NCI-H1694 (cell line): ENCODE data around the gene ZNF831.

Source experiments
- DNase-seq: peaks from one replicate; lab custom pipeline; 2025; lab: John Stamatoyannopoulos, UW

The ZNF831 gene

GRCh38 chr20:59247731-59248684 is 84.4 kb downstream of the ZNF831 start:
- DNase-seq = no peak

- DNase-seq = no peak
Measured at GRCh38 chr20:59250293-59250692, 86.7 kb downstream of the ZNF831 start.

GRCh38 chr20:59253325-59253724 is 89.7 kb downstream of the ZNF831 start:
- no peak for DNase-seq

GRCh38 chr20:59253779-59254319 is 90.2 kb downstream of the ZNF831 start:
- no peak for DNase-seq

GRCh38 chr20:59255256-59255655 is 91.6 kb downstream of the ZNF831 start:
- DNase-seq = no peak

- no peak for DNase-seq
Measured at GRCh38 chr20:59258221-59258621, 94.6 kb downstream of the ZNF831 start.

GRCh38 chr20:59259946-59260345 is 96.3 kb downstream of the ZNF831 start:
- no peak for DNase-seq

- no peak for DNase-seq
Measured at GRCh38 chr20:59265298-59265697, 101.7 kb downstream of the ZNF831 start.

- no peak for DNase-seq
Measured at GRCh38 chr20:59268870-59269269, 105.2 kb downstream of the ZNF831 start.

- no peak for DNase-seq
Measured at GRCh38 chr20:59269411-59270025, 105.9 kb downstream of the ZNF831 start.

GRCh38 chr20:59270380-59270779 is 106.8 kb downstream of the ZNF831 start:
- no peak for DNase-seq

GRCh38 chr20:59273739-59274357 is 110.2 kb downstream of the ZNF831 start:
- no peak for DNase-seq

- no peak for DNase-seq
Measured at GRCh38 chr20:59276938-59277337, 113.3 kb downstream of the ZNF831 start.

GRCh38 chr20:59284470-59284869 is 120.8 kb downstream of the ZNF831 start:
- DNase-seq = no peak

- DNase-seq = no peak
Measured at GRCh38 chr20:59289994-59290393, 126.4 kb downstream of the ZNF831 start.

GRCh38 chr20:59291740-59292383 is 128.2 kb downstream of the ZNF831 start:
- DNase-seq = no peak

- no peak for DNase-seq
Measured at GRCh38 chr20:59295531-59295930, 131.9 kb downstream of the ZNF831 start.

GRCh38 chr20:59297686-59298085 is 134.1 kb downstream of the ZNF831 start:
- DNase-seq = no peak

GRCh38 chr20:59299945-59300332 is 136.3 kb downstream of the ZNF831 start:
- no peak for DNase-seq

- DNase-seq = no peak
Measured at GRCh38 chr20:59300333-59301081, 136.9 kb downstream of the ZNF831 start, which contains the start of gene EDN3. TSS of gene EDN3 (plus strand) at chr20:59300611. CDS start at chr20:59300813, 202 bp downstream.

GRCh38 chr20:59301343-59302007 is 137.9 kb downstream of the ZNF831 start:
- DNase-seq = no peak
